HG03108 (cell line): ENCODE results near the gene CRLF3.
"Not testable (repeated sequence)": the region's sequence is repeated elsewhere in the genome, so short reads cannot be mapped to it uniquely, and the experiment has no call there.

Experiments used
- ATAC-seq: cut with Tn5 transposase; IDR thresholded peaks from one replicate; pipeline ENCODE4 v1.9.1; 2021; ENCODE audit warnings: moderate library complexity; ENCODE audit not compliant: unreplicated experiment

CRLF3 gene

DNA sequence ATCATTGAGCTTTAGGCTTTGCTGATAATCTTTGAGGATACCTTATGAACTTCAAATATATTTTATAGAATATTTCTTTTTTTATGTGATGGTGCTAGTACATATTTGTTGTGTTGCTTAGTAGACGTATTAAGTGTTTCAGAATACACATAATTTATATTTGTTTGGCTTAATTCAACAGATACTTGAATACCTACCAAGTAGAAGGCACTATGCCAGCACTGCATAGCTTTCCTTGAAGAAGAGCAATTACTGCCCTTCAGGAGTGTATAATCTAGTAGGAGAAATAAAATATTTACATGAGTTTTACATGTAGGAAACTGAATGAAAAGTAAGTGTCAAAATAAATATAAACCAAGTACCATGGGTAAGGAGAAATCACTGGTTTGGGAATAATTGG lies 81.8 kb downstream of the CRLF3 start:
- not testable (repeated sequence) for ATAC-seq

DNA sequence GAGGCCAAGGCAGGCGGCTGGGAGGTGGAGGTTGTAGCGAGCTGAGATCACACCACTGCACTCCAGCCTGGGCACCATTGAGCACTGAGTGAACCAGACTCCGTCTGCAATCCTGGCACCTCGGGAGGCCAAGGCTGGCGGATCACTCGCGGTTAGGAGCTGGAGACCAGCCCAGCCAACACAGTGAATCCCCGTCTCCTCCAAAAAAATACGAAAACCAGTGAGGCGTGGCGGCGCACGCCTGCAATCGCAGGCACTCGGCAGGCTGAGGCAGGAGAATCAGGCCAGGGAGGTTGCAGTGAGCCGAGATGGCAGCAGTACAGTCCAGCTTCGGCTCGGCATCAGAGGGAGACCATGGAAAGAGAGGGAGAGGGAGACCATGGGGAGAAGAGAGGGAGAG lies 88.1 kb downstream of the CRLF3 start:
- ATAC-seq = not testable (repeated sequence)

DNA sequence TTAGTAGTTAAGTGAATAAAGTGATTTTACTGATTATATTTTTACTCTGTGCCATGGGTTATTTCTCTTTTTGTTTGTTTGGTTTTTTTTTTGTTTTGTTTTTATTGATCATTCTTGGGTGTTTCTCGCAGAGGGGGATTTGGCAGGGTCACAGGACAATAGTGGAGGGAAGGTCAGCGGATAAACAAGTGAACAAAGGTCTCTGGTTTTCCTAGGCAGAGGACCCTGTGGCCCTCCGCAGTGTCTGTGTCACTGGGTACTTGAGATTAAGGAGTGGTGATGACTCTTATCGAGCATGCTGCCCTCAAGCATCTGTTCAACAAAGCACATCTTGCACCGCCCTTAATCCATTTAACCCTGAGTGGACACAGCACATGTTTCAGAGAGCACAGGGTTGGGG lies 88.8 kb downstream of the CRLF3 start:
- ATAC-seq = not testable (repeated sequence)

DNA sequence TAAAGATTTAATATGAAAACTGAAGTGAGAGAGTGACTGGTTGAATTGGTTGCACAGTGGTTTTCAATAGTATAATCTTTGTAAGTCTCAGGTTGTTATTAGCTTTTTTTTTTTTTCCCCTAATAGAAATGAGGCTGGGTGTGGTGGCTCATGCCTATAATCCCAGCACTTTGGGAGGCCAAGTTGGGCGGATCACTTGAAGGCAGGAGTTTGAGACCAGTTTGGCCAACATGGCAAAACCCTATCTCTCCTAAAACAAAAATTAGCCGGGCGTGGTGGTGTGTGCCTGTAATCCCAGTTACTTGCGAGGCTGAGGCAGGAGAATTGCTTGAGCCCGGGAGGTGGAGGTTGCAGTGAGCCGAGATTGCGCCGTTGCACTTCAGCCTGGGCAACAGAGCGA lies 89.3 kb downstream of the CRLF3 start:
- ATAC-seq = not testable (repeated sequence)

DNA sequence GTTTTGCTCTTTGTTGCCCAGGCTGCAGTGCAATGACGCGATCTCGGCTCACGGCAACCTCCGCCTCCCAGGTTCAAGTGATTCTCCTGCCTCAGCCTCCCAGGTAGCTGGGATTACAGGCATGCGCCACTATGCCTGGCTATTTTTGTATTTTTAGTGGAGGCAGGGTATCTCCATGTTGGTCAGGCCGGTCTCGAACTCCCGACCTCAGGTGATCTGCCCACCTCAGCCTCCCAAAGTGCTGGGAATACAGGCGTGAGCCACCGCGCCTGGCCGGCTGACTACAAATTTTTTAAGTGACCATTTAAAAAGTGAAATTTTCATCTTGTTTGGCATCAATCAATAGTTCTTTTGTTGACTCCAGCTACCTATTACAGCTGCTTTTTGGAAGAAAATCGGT lies 90.3 kb downstream of the CRLF3 start:
- not testable (repeated sequence) for ATAC-seq
